ENCODE results near the gene AGR2. TPM values are rescaled to one million over a fixed set of nuclear protein-coding genes. Genes with fewer than 3 reads are reported as not detected.

Gene AGR2
- total RNA-seq, 2 donors from 2014 or later, result not detected

- ATAC-seq, result no peak
Measured at GRCh38 chr7:16803881-16804673, 722 bp downstream of the AGR2 start.

DNA sequence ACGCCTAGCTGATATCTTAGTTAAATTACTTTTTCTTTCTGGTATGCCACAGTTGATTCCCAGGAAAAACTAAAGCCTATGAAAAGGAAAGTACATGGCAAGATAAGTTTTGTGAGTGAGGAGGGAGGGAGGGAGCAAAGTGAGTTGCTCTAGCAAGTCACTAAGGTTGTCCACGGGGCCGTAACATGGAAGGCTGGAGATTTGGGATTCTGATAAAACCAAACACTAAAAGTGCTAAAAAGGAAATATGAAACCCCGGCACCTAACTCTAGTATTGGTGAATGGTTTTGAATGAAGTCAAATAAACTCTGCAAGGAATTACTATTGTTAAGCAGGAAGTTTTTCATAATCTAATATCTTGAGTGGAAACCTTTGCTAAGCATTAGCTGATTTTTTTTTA lies 1.7 kb downstream of the AGR2 start:
- Mint-ChIP-seq H3K27ac (no peak overlapping the region), H3K9me3 (no peaks in the 10 kb centered on the region)

More at GRCh38 chr7:16803881-16804673, 722 bp downstream of the AGR2 start:
- Mint-ChIP-seq H3K4me1 (ENCODE audit: low read depth in 2 of 2) (no peaks in the 10 kb centered on the region), H3K9me3 (no peaks in the 10 kb centered on the region), H3K4me3 (no peak overlapping the region), H3K27ac (no peak overlapping the region), H3K36me3 (no peaks in the 10 kb centered on the region), H3K27me3 (peaks cover 0 to 2% of the 10 kb centered on the region in 2 donors)
- DNase-seq (ENCODE audit: low spot score), result no peak

GRCh38 chr7:16801579-16801978 lies 3.2 kb downstream of the AGR2 start:
- no peak overlapping the region for H3K27ac Mint-ChIP-seq

More for the DNA sequence above, 1.7 kb downstream of the AGR2 start:
- ATAC-seq, result no peak
- no peak overlapping the region for H3K4me3 Mint-ChIP-seq
- no peaks in the 10 kb centered on the region for H3K4me1 Mint-ChIP-seq (ENCODE audit: low read depth in 2 of 2)
- DNase-seq (ENCODE audit: low spot score), result no peak
- H3K36me3 Mint-ChIP-seq, result no peaks in the 10 kb centered on the region
- peaks cover 0 to 2% of the 10 kb centered on the region in 2 donors for H3K27me3 Mint-ChIP-seq

DNA sequence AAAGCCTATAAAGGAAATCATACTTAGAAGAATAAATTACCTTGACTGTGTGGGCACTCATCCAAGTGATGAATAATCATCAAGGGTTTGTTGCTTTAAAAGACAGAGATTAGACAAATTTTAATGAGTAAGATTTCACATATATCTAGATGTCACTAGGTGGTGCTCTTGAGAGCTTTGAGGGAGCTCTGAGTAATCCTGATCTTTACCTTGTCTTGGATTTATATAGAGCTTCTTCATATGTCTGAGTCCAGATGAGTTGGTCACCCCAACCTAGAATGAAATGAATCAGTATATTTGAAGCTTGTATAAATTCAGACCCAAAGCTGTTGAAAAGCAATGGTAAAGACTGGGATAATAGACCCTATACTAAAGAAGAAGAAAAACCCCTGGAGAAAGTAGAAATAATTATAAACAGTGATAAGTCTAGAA lies 3.7 kb downstream of the AGR2 start:
- H3K4me1 Mint-ChIP-seq (ENCODE audit: low read depth in 2 of 2), result no peaks in the 10 kb centered on the region
- DNase-seq (ENCODE audit: low spot score), result no peak
- no peak overlapping the region for H3K4me3 Mint-ChIP-seq
- H3K9me3 Mint-ChIP-seq, result no peaks in the 10 kb centered on the region
- ATAC-seq, result peak in 1 of 2 donors; percentile 59
- H3K27me3 Mint-ChIP-seq, result peaks cover 2 to 5% of the 10 kb centered on the region in 2 donors
- no peaks in the 10 kb centered on the region for H3K36me3 Mint-ChIP-seq
- H3K27ac Mint-ChIP-seq, result no peak overlapping the region

More at GRCh38 chr7:16801579-16801978, 3.2 kb downstream of the AGR2 start:
- Mint-ChIP-seq H3K9me3 (no peaks in the 10 kb centered on the region), H3K36me3 (no peaks in the 10 kb centered on the region), H3K4me1 (ENCODE audit: low read depth in 2 of 2) (no peaks in the 10 kb centered on the region), H3K4me3 (no peak overlapping the region), H3K27me3 (peaks cover 1 to 2% of the 10 kb centered on the region in 2 donors)
- no peak for DNase-seq (ENCODE audit: low spot score)
- no peak for ATAC-seq

DNA sequence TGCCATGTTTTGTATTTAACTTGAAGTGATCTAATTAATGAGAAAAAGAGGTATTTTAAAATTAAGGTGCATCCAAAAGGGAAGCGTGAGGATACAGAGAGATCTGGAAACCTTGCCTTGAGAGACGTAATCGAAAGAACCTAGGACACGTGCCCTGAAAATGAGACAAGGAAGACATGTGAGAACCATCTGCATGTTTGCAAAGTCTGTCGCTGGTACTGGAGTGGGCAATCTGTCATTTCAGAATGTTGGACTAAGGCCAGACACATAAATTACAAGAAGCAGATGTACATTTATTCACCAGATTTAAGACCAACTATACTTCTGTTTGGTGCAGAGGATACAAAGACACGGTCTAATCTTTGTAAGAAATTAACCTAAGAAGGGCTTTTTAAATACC lies 9.2 kb downstream of the AGR2 start:
- Mint-ChIP-seq H3K27me3 (peaks cover 7 to 18% of the 10 kb centered on the region in 2 donors), H3K4me3 (no peak overlapping the region), H3K36me3 (no peaks in the 10 kb centered on the region), H3K27ac (no peak overlapping the region), H3K4me1 (ENCODE audit: low read depth in 2 of 2) (no peaks in the 10 kb centered on the region), H3K9me3 (no peaks in the 10 kb centered on the region)
- ATAC-seq (no peak), DNase-seq (ENCODE audit: low spot score) (no peak)

DNA sequence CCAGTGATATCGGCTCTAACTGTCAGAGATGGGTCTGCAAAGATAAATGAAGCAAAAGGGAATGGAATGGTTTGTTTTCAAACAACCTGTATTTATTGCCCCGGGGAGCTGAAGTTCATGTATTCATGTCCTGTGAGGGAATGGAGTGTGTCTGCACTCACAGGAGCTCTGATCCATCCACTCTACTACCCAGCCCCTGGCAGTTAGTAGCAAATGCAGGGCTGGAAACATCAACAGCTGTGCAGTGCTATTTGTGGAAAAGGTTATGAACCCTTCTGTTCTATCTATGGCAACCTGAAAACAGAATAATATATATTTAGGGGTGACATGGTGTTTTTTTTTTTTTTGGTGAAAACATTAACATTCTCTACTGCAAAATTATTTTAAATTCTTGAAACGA lies 9.8 kb downstream of the AGR2 start:
- no peak overlapping the region for H3K27ac Mint-ChIP-seq

GRCh38 chr7:16791905-16792698 lies 12.7 kb downstream of the AGR2 start:
- H3K27ac Mint-ChIP-seq, result no peak overlapping the region
- no peaks in the 10 kb centered on the region for H3K4me1 Mint-ChIP-seq (ENCODE audit: low read depth in 2 of 2)
- H3K9me3 Mint-ChIP-seq, result no peaks in the 10 kb centered on the region
- no peaks in the 10 kb centered on the region for H3K36me3 Mint-ChIP-seq
- DNase-seq (ENCODE audit: low spot score) (no peak), ATAC-seq (peak in 1 of 2 donors; percentile 68)
- no peak overlapping the region for H3K4me3 Mint-ChIP-seq
- peaks cover 7 to 18% of the 10 kb centered on the region in 2 donors for H3K27me3 Mint-ChIP-seq

More for the DNA sequence above, 9.8 kb downstream of the AGR2 start:
- ATAC-seq (no peak), DNase-seq (ENCODE audit: low spot score) (no peak)
- Mint-ChIP-seq H3K9me3 (no peaks in the 10 kb centered on the region), H3K36me3 (no peaks in the 10 kb centered on the region), H3K4me1 (ENCODE audit: low read depth in 2 of 2) (no peaks in the 10 kb centered on the region), H3K4me3 (no peak overlapping the region), H3K27me3 (peaks cover 7 to 18% of the 10 kb centered on the region in 2 donors)

- H3K27ac Mint-ChIP-seq, result no peak overlapping the region
- H3K4me3 Mint-ChIP-seq, result no peak overlapping the region
- no peaks in the 10 kb centered on the region for H3K36me3 Mint-ChIP-seq
- ATAC-seq, result no peak
- peaks cover 7 to 13% of the 10 kb centered on the region in 2 donors for H3K27me3 Mint-ChIP-seq
- no peaks in the 10 kb centered on the region for H3K4me1 Mint-ChIP-seq (ENCODE audit: low read depth in 2 of 2)
- H3K9me3 Mint-ChIP-seq, result no peaks in the 10 kb centered on the region
- no peak for DNase-seq (ENCODE audit: low spot score)
Measured at GRCh38 chr7:16791071-16791470, 13.7 kb downstream of the AGR2 start.

DNA sequence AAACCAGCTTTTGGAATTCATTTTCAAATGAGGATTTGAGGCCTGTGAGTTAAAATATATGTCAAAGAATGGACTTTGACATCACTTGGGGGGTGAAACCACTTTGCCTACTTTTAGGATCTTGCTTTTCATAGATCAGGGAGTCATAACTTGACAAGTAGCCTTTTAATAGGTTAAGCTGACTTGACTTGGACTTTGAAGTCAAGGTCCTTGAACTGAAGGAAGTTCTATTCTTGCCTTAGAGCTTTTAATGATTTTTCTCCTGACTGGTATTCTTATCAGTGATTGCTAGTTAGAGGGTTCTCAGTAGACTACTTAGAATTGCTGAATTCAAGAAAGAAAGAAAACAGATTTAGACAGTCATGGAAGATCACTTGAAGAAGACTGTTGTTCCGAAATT lies 17.7 kb downstream of the AGR2 start:
- H3K9me3 Mint-ChIP-seq, result no peaks in the 10 kb centered on the region
- ATAC-seq (no peak), DNase-seq (ENCODE audit: low spot score) (no peak)
- H3K4me3 Mint-ChIP-seq, result no peak overlapping the region
- no peaks in the 10 kb centered on the region for H3K36me3 Mint-ChIP-seq
- H3K27ac Mint-ChIP-seq, result no peak overlapping the region
- no peaks in the 10 kb centered on the region for H3K4me1 Mint-ChIP-seq (ENCODE audit: low read depth in 2 of 2)
- H3K27me3 Mint-ChIP-seq, result peaks cover 0 to 2% of the 10 kb centered on the region in 2 donors

GRCh38 chr7:16786257-16786656 lies 18.5 kb downstream of the AGR2 start:
- Mint-ChIP-seq H3K4me1 (ENCODE audit: low read depth in 2 of 2) (no peaks in the 10 kb centered on the region), H3K27ac (no peak overlapping the region), H3K4me3 (no peak overlapping the region), H3K36me3 (no peaks in the 10 kb centered on the region), H3K9me3 (no peaks in the 10 kb centered on the region), H3K27me3 (no peaks in the 10 kb centered on the region)
- no peak for DNase-seq (ENCODE audit: low spot score)
- ATAC-seq, result no peak

DNA sequence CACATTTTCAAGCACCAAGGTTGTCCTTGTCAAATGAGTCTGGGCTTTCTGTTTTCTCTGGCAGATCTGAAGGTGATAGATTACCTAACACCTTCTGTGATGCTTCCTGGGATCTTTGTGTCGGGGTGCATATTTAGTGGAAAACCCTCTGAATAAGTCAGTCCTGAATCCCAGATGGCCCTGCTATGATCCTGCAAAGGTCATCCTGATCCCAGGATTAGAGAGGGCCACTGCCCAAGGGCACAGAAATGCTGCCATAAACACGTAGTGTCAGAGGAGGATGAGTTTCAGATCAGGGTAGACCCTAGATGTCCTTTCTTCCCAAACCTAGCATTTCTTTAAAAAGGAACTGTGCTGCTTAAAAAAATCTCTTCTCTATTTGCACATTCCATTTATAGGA lies 19.0 kb downstream of the AGR2 start:
- H3K4me3 Mint-ChIP-seq, result no peak overlapping the region
- DNase-seq (ENCODE audit: low spot score) (no peak), ATAC-seq (no peak)
- H3K4me1 Mint-ChIP-seq (ENCODE audit: low read depth in 2 of 2), result no peaks in the 10 kb centered on the region
- no peaks in the 10 kb centered on the region for H3K36me3 Mint-ChIP-seq
- H3K27me3 Mint-ChIP-seq, result no peaks in the 10 kb centered on the region
- no peaks in the 10 kb centered on the region for H3K9me3 Mint-ChIP-seq
- H3K27ac Mint-ChIP-seq, result no peak overlapping the region

- no peak for DNase-seq (ENCODE audit: low spot score)
- no peak for ATAC-seq
- H3K27ac Mint-ChIP-seq, result no peak overlapping the region
- H3K9me3 Mint-ChIP-seq, result no peaks in the 10 kb centered on the region
- no peak overlapping the region for H3K4me3 Mint-ChIP-seq
- no peaks in the 10 kb centered on the region for H3K36me3 Mint-ChIP-seq
- H3K27me3 Mint-ChIP-seq, result no peaks in the 10 kb centered on the region
- no peaks in the 10 kb centered on the region for H3K4me1 Mint-ChIP-seq (ENCODE audit: low read depth in 2 of 2)
Measured at GRCh38 chr7:16785321-16785720, 19.5 kb downstream of the AGR2 start.

GRCh38 chr7:16780596-16780995 lies 24.2 kb downstream of the AGR2 start:
- H3K27me3 Mint-ChIP-seq, result no peaks in the 10 kb centered on the region

DNA sequence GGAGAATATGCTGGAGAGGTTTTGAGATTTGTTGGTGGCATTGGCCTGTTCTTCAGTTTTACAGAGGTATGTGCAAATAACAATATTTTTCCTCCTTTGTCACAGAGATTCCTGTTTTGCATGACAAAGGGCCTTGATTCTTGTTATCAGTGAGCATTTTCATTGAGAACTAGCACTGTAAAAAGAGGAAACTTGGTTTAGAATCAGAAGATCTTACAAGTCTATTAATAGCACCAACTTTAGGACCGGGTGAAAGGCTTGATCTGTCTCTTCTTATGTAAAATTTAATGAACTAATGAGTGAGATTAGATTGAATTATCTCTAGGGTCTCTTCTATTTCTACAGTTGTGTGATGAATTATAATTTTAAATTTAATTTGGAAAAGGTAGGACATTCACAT lies 25.7 kb downstream of the AGR2 start:
- H3K4me1 Mint-ChIP-seq (ENCODE audit: low read depth in 2 of 2), result no peaks in the 10 kb centered on the region
- H3K27ac Mint-ChIP-seq, result no peak overlapping the region
- H3K36me3 Mint-ChIP-seq, result no peaks in the 10 kb centered on the region
- H3K27me3 Mint-ChIP-seq, result no peaks in the 10 kb centered on the region
- no peaks in the 10 kb centered on the region for H3K9me3 Mint-ChIP-seq
- H3K4me3 Mint-ChIP-seq, result no peak overlapping the region
- DNase-seq (ENCODE audit: low spot score), result no peak
- no peak for ATAC-seq

More at GRCh38 chr7:16780596-16780995, 24.2 kb downstream of the AGR2 start:
- ATAC-seq (no peak), DNase-seq (ENCODE audit: low spot score) (no peak)
- Mint-ChIP-seq H3K4me3 (no peak overlapping the region), H3K4me1 (ENCODE audit: low read depth in 2 of 2) (no peaks in the 10 kb centered on the region), H3K9me3 (no peaks in the 10 kb centered on the region), H3K36me3 (no peaks in the 10 kb centered on the region), H3K27ac (no peak overlapping the region)

Data from natural killer cell treated with Interleukin-12 subunit alpha and Interleukin-12 subunit beta and Interleukin-15 and Interleukin-18, amount 100 ng/mL, for 72 hours (primary cell).